GM19351 (cell line): Measurements from ENCODE around the gene CTBS.

Experiments used
- ATAC-seq: cut with Tn5 transposase; IDR thresholded peaks from one replicate; pipeline ENCODE4 v1.9.1; 2021; ENCODE audit warnings: mild to moderate bottlenecking, moderate library complexity; ENCODE audit not compliant: unreplicated experiment

Gene CTBS

DNA sequence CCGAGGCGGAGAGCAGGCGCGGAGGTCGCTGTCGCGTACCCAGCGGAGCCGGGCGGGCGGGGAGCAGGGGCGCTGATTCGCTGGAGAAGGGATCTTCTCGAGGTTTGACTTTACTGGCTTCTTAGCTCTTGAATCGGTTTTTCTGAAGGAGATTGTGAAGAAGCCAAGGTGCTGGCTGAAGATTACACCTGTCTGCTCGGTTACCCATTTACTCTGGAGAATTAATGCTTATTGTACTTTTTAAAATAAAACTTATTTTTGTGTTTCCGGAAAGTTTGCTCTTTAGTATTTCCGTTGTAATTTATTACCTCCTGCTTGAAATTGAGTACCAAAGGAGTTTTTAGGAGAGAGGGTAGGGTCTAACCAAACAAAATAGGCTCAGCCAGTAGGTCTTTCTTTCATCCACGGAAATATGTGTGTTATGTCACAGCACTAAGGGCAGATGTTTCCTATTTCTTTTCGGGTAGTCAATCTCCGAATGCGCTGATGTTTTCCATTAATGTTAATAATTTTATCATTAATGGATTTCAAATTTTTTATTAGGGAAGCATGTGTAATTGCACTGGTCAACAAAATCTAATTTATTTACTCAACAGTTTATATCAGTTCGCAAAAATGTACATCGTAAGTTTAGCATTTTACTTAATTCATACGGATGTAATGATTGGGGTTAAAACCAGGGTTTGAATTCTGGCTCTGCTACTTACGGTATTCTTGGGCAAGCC is 67.3 kb downstream of the CTBS start:
- no peak for ATAC-seq

GRCh38 chr1:84506002-84506728 is 68.1 kb downstream of the CTBS start, which contains the start of the genes GNG5 and SPATA1:
Gene GNG5, minus strand, starts transcription at chr1:84506581. Its CDS starts 490 bp downstream, at chr1:84506091.
Gene SPATA1, plus strand, starts transcription at chr1:84506386. Its CDS starts 9,974 bp downstream, at chr1:84516360.
- peak; percentile 76 for ATAC-seq

- ATAC-seq = peak; percentile 31
These were observed 68.7 kb downstream of the CTBS start for GRCh38 chr1:84505493-84506001.

DNA sequence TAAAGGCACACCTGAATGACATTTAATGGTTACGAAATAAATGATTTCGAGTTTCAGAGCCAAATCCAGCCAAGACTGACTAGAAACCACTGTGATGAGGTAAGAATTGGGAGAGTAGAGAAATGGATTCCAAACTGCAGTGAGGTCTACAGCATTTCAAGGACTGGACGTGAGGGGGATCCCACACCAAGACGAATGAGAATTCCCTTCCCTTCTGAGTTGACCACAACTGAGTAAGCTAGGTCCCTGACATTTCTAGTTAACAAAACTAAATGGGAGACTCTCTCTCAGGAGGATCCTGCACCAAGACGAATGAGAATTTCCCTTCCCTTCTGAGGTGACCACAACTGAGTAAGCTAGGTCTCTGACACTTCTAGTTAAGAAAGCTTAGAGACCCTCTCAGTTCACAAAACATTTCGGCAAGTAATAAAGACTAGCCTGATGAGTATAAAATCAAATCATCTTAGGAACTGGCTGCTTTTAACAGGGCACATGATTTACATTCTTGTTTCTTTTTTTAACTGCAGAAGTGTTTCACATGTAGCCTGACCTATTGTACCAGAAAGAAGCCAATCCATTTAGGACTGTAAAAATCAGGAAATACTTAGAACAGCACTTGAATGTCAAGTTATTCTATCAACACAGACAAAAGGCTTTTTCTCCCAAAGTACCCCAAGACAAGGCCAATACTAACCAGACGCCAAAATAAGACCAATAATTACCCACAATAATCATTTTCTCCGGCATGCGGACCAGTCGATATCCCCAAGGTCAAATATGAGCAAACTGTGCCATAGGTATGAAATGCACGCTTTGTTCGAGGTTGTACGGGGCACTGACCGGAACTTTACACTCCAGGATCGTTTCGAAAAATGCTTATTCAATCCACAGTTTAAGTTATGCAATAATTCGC is 69.4 kb downstream of the CTBS start:
- ATAC-seq = no peak

DNA sequence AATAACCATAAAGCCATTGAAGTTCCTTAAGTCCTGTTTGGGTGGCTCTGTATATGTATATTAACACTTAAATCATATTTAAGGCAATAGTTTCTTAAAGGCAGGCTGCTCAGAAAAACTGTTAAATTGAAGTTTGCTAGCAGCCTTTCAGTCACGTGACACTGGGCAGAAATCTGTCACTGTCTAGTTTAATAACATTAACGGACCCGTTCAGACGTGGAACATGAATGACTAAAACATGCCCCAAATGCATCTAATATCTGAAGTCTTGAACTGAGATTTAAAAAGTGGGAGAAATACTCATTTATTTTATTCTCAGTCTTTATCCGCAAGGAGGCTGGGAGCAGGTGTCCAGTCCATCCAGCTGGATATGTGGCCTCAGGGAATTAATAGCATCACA is 71.3 kb downstream of the CTBS start:
- ATAC-seq = no peak
